ENCODE data around the gene OLFML2B. TPM values are rescaled to one million over a fixed set of nuclear protein-coding genes. Genes with fewer than 3 reads are reported as not detected.

The OLFML2B gene
- total RNA-seq, 1 experiment from 2014 or later: 1.4 TPM

- H3K56ac ChIP-seq (ENCODE audit: insufficient read length, low read depth, low read length): no peak overlapping the region
- no peak overlapping the region for H3K4me2 ChIP-seq (ENCODE audit: insufficient read depth, insufficient read length, low read length)
- H3K4ac ChIP-seq (ENCODE audit: low read depth, low read length): no peak overlapping the region
- H2BK15ac ChIP-seq (ENCODE audit: low read depth, low read length): no peak overlapping the region
- no peaks in the 10 kb centered on the region for H3K79me1 ChIP-seq (ENCODE audit: insufficient read depth, low read depth, low read length, poor library complexity, severe bottlenecking)
- TF ChIP-seq CTCF (conservative IDR thresholded peaks at IDR 0.05): no peak
- Mint-ChIP-seq H3K4me1 (peaks cover 14 to 17% of the 10 kb centered on the region in 2 experiments), H3K27ac (no peak overlapping the region), H3K9me3 (no peaks in the 10 kb centered on the region; a peak in 1 of 5 replicates), H3K4me3 (no peak overlapping the region), H3K27me3 (ENCODE audit: low read depth) (no peaks in the 10 kb centered on the region; the same call in 1 of the 2 replicates), H3K36me3 (ENCODE audit: insufficient read depth in 1 of 3, low read depth in 3 of 3) (no peaks in the 10 kb centered on the region)
- H3K27me3 ChIP-seq (ENCODE audit: insufficient read depth, low read length): no peaks in the 10 kb centered on the region
- H3K9me3 ChIP-seq (ENCODE audit: control insufficient read depth, low read depth, low read length): no peaks in the 10 kb centered on the region
- H3K14ac ChIP-seq (ENCODE audit: insufficient read depth, low read length): no peak overlapping the region
- H2BK120ac ChIP-seq (ENCODE audit: low read depth, low read length, poor library complexity, severe bottlenecking): no peak overlapping the region
- H4K20me1 ChIP-seq (ENCODE audit: control insufficient read depth, insufficient read depth, insufficient read length): no peaks in the 10 kb centered on the region
- no peak overlapping the region for H3K23ac ChIP-seq (ENCODE audit: insufficient read length, low read depth, low read length)
- H2AK5ac ChIP-seq (ENCODE audit: insufficient read length, low read length): no peak overlapping the region
- no peak overlapping the region for H3K9ac ChIP-seq (ENCODE audit: extremely low read depth, insufficient read length, low read length)
- H3K79me2 ChIP-seq (ENCODE audit: insufficient read depth, low read length): no peaks in the 10 kb centered on the region
- DNase-seq: no peak
- no peak overlapping the region for H2BK5ac ChIP-seq (ENCODE audit: insufficient read length, low read length)
- no peak overlapping the region for H3T11ph ChIP-seq (ENCODE audit: low read length)
- no peak overlapping the region for H4K91ac ChIP-seq (ENCODE audit: insufficient read length, low read depth, low read length)
- no peak overlapping the region for H4K8ac ChIP-seq (replicated peaks; ENCODE audit: insufficient read length, low read depth, low read length)
- H2BK12ac ChIP-seq (ENCODE audit: insufficient read length, low read depth, low read length): no peak overlapping the region
- H4K5ac ChIP-seq (ENCODE audit: insufficient read length, low read depth, low read length): no peak overlapping the region
- no peak overlapping the region for H3K27ac ChIP-seq (ENCODE audit: insufficient read length, low read depth, low read length)
- no CpG with 5 or more reads among the region's 4 CpGs for WGBS (ENCODE audit: extremely low coverage, insufficient read length, low lambda C conversion rate)
- no peaks in the 10 kb centered on the region for H3K23me2 ChIP-seq (ENCODE audit: insufficient read length, low read depth, low read length, poor library complexity, severe bottlenecking)
- H2AFZ ChIP-seq (ENCODE audit: low read length): peak overlapping the region; percentile 34
- H2BK20ac ChIP-seq (ENCODE audit: low read depth, low read length, poor library complexity, severe bottlenecking): no peak overlapping the region
- H3K18ac ChIP-seq (ENCODE audit: insufficient read length, low read depth, low read length): no peak overlapping the region
- H3K4me1 ChIP-seq (ENCODE audit: insufficient read depth, low read length): no peaks in the 10 kb centered on the region
Observed at GRCh38 chr1:162062542-162063015, 38.9 kb upstream of the OLFML2B start.

Data from H9 (cell line).